Measurements from ENCODE around the gene LSM14B.

- no peak for TF ChIP-seq CTCF (IDR thresholded peaks at IDR 0.05)
- no peak for TF ChIP-seq SMAD3 (CRISPR knock-in tag; IDR thresholded peaks at IDR 0.05; ENCODE audit: borderline replicate concordance)
- TF ChIP-seq CBFB (CRISPR knock-in tag; IDR thresholded peaks at IDR 0.05; ENCODE audit: low read depth), result no peak
- no peak for TF ChIP-seq TCF7 (CRISPR knock-in tag; IDR thresholded peaks at IDR 0.05; ENCODE audit: low read depth)
- TF ChIP-seq MLX (CRISPR knock-in tag; IDR thresholded peaks at IDR 0.05), result no peak
These were observed 41.9 kb upstream of the LSM14B start for GRCh38 chr20:62080249-62080990.
